Left renal cortex interstitium (tissue), 4 donors: ENCODE measurements around the gene MLXIPL. TPM values are rescaled to one million over a fixed set of nuclear protein-coding genes. Genes with fewer than 3 reads are reported as not detected.
"Not testable (repeated sequence)": the region's sequence is repeated elsewhere in the genome, so short reads cannot be mapped to it uniquely, and the experiment has no call there.

Source experiments
- DNase-seq, 4 donors: peaks; one replicate each; pipeline ENCODE4 v3.0.0-alpha.2; 2013; ENCODE audit warnings: low read depth in 4 of 4, low spot score in 2 of 4, missing footprints in 1 of 4
- polyA plus RNA-seq, 4 donors: library from polyadenylated mRNA; unstranded; fragments of 120-200 nt; gene quantifications; one replicate each; pipeline ENCODE4 v1.2.1, GENCODE V29; 2013; ENCODE audit not compliant: insufficient read length in 4 of 4

Gene MLXIPL
- polyA plus RNA-seq, 4 donors, result 3.0 to 10.1 (median 5.2) TPM

GRCh38 chr7:73557108-73557396 lies 67.3 kb downstream of the MLXIPL start:
- DNase-seq, result peak; percentile 37 to 81 (median 78)

GRCh38 chr7:73556208-73557107 lies 67.9 kb downstream of the MLXIPL start:
- DNase-seq, result no peak

- DNase-seq, result no peak
Measured at GRCh38 chr7:73555411-73555982, 68.8 kb downstream of the MLXIPL start.

GRCh38 chr7:73550093-73550492 lies 74.2 kb downstream of the MLXIPL start:
- DNase-seq, result not testable (repeated sequence)

- DNase-seq, result no peak
Measured at GRCh38 chr7:73549176-73549575, 75.1 kb downstream of the MLXIPL start.

GRCh38 chr7:73547841-73548240 lies 76.5 kb downstream of the MLXIPL start:
- no peak for DNase-seq

- DNase-seq, result no peak
Measured at GRCh38 chr7:73544678-73545077, 79.6 kb downstream of the MLXIPL start.

Other genes starting within 250 kb of the MLXIPL start
- under 1 TPM; 0.28 to 0.67 (median 0.54) TPM for gene FZD9, start 190.7 kb downstream of the MLXIPL start, polyA plus RNA-seq
- gene BAZ1B, start 102.2 kb downstream of the MLXIPL start, polyA plus RNA-seq, result 10 to 100 TPM; 67.5 to 78.7 (median 72.7) TPM
- gene BCL7B, start 66.8 kb downstream of the MLXIPL start, polyA plus RNA-seq, result 10 to 100 TPM; 37.0 to 44.3 (median 40.9) TPM
- 10 to 100 TPM; 39.3 to 42.5 (median 40.6) TPM for gene TBL2, start 45.9 kb downstream of the MLXIPL start, polyA plus RNA-seq
- gene VPS37D, start 43.3 kb upstream of the MLXIPL start, polyA plus RNA-seq, result 10 to 100 TPM; 12.0 to 22.5 (median 16.2) TPM
- gene DNAJC30, start 58.9 kb upstream of the MLXIPL start, polyA plus RNA-seq, result 10 to 100 TPM in 3 of 4 donors, 1 to 10 TPM in 1; 9.9 to 13.9 (median 12.2) TPM
- 100 to 1,000 TPM in 1 of 4 donors, 10 to 100 TPM in 3; 77.7 to 102 (median 94.3) TPM for gene BUD23, start 59.1 kb upstream of the MLXIPL start, polyA plus RNA-seq
- gene STX1A, start 95.1 kb upstream of the MLXIPL start, polyA plus RNA-seq, result 10 to 100 TPM in 2 of 4 donors, 1 to 10 TPM in 2; 8.5 to 13.5 (median 11.1) TPM
- 10 to 100 TPM; 23.7 to 35.9 (median 30.7) TPM for gene ABHD11, start 114.3 kb upstream of the MLXIPL start, polyA plus RNA-seq
- 10 to 100 TPM; 33.7 to 77.8 (median 56.5) TPM for gene CLDN3, start 145.7 kb upstream of the MLXIPL start, polyA plus RNA-seq
- gene CLDN4, start 206.5 kb upstream of the MLXIPL start, polyA plus RNA-seq, result 100 to 1,000 TPM in 1 of 4 donors, 10 to 100 TPM in 3; 57.5 to 104 (median 96.4) TPM
- 10 to 100 TPM in 2 of 4 donors, 1 to 10 TPM in 2; 3.6 to 17.9 (median 10.1) TPM for gene METTL27, start 218.0 kb upstream of the MLXIPL start, polyA plus RNA-seq
- gene TMEM270, start 236.6 kb upstream of the MLXIPL start, polyA plus RNA-seq, result not detected